Measurements from ENCODE around the gene PDZRN3. TPM values are rescaled to one million over a fixed set of nuclear protein-coding genes. Genes with fewer than 3 reads are reported as not detected.

The PDZRN3 gene
- total RNA-seq, 1 experiment from 2014 or later, result not detected

- H2AFZ ChIP-seq, result no peak overlapping the region
- POLR2A ChIA-PET (ENCODE audit: unreplicated experiment), result no interaction called here
- intact Hi-C loops (cut with micrococcal nuclease; ENCODE audit: unreplicated experiment), result no loop called here
Observed at GRCh38 chr3:73418681-73419080, 206.1 kb downstream of the PDZRN3 start.

GRCh38 chr3:73415118-73415517 lies 209.6 kb downstream of the PDZRN3 start:
- TF ChIP-seq EZH2 (IDR thresholded peaks at IDR 0.05; ENCODE audit: low read depth), result no peak
- no peak for TF ChIP-seq CTCF (conservative IDR thresholded peaks at IDR 0.05)
- H3K79me2 ChIP-seq (ENCODE audit: low read depth), result no peaks in the 10 kb centered on the region
- CTCF ChIA-PET, result no interaction called here

More at GRCh38 chr3:73418681-73419080, 206.1 kb downstream of the PDZRN3 start:
- no peak overlapping the region for H3K4me2 ChIP-seq
- no peaks in the 10 kb centered on the region for H4K20me1 ChIP-seq (ENCODE audit: insufficient read depth)
- no peak overlapping the region for H3K4me3 ChIP-seq
- no peak for DNase-seq
- no TSS peak for BruUV-seq (replicated peaks)
- TF ChIP-seq CTCF (conservative IDR thresholded peaks at IDR 0.05), result no peak
- no peak for TF ChIP-seq EZH2 (IDR thresholded peaks at IDR 0.05; ENCODE audit: low read depth)
- no peaks in the 10 kb centered on the region for H3K36me3 ChIP-seq (ENCODE audit: low read depth)
- H3F3A ChIP-seq (ENCODE audit: insufficient read depth, low read depth), result no peaks in the 10 kb centered on the region
- no peaks in the 10 kb centered on the region for H3K4me1 ChIP-seq (replicated peaks; ENCODE audit: insufficient read depth)
- no peaks in the 10 kb centered on the region for H3K27me3 ChIP-seq (ENCODE audit: insufficient read depth, low read depth)
- H3K9me2 ChIP-seq (ENCODE audit: insufficient read depth), result no peaks in the 10 kb centered on the region
- H3K79me2 ChIP-seq (ENCODE audit: low read depth), result no peaks in the 10 kb centered on the region
- H3K27ac ChIP-seq, result no peak overlapping the region
- H3K9me3 ChIP-seq (ENCODE audit: insufficient read depth, low read depth), result no peaks in the 10 kb centered on the region
- CTCF ChIA-PET, result no interaction called here

GRCh38 chr3:73413619-73414018 lies 211.1 kb downstream of the PDZRN3 start:
- DNase-seq, result no peak
- H3K27ac ChIP-seq, result no peak overlapping the region
- TF ChIP-seq CTCF (conservative IDR thresholded peaks at IDR 0.05), result no peak
- no peak for TF ChIP-seq EZH2 (IDR thresholded peaks at IDR 0.05; ENCODE audit: low read depth)
- no peaks in the 10 kb centered on the region for H3K4me1 ChIP-seq (replicated peaks; ENCODE audit: insufficient read depth)
- H3K9me3 ChIP-seq (ENCODE audit: insufficient read depth, low read depth), result no peaks in the 10 kb centered on the region
- no peak overlapping the region for H3K4me3 ChIP-seq
- no peaks in the 10 kb centered on the region for H3F3A ChIP-seq (ENCODE audit: insufficient read depth, low read depth)
- no peaks in the 10 kb centered on the region for H3K9me2 ChIP-seq (ENCODE audit: insufficient read depth)
- no TSS peak for BruUV-seq (replicated peaks)
- H3K79me2 ChIP-seq (ENCODE audit: low read depth), result no peaks in the 10 kb centered on the region
- POLR2A ChIA-PET (ENCODE audit: unreplicated experiment), result no interaction called here
- peaks cover 16% of the 10 kb centered on the region; the same call in 1 of the 2 replicates for H3K27me3 ChIP-seq (ENCODE audit: insufficient read depth, low read depth)
- CTCF ChIA-PET, result no interaction called here
- H3K4me2 ChIP-seq, result no peak overlapping the region
- H4K20me1 ChIP-seq (ENCODE audit: insufficient read depth), result no peaks in the 10 kb centered on the region
- H2AFZ ChIP-seq, result no peak overlapping the region
- intact Hi-C loops (cut with micrococcal nuclease; ENCODE audit: unreplicated experiment), result no loop called here
- no peaks in the 10 kb centered on the region for H3K36me3 ChIP-seq (ENCODE audit: low read depth)

More at GRCh38 chr3:73415118-73415517, 209.6 kb downstream of the PDZRN3 start:
- no peak overlapping the region for H3K4me3 ChIP-seq
- H2AFZ ChIP-seq, result no peak overlapping the region
- POLR2A ChIA-PET (ENCODE audit: unreplicated experiment), result no interaction called here
- H3K4me2 ChIP-seq, result no peak overlapping the region
- DNase-seq, result no peak
- H3K27me3 ChIP-seq (ENCODE audit: insufficient read depth, low read depth), result peaks cover 16% of the 10 kb centered on the region; the same call in 1 of the 2 replicates
- no TSS peak for BruUV-seq (replicated peaks)
- H4K20me1 ChIP-seq (ENCODE audit: insufficient read depth), result no peaks in the 10 kb centered on the region
- no peaks in the 10 kb centered on the region for H3K9me3 ChIP-seq (ENCODE audit: insufficient read depth, low read depth)
- intact Hi-C loops (cut with micrococcal nuclease; ENCODE audit: unreplicated experiment), result no loop called here
- no peaks in the 10 kb centered on the region for H3K4me1 ChIP-seq (replicated peaks; ENCODE audit: insufficient read depth)
- H3K9me2 ChIP-seq (ENCODE audit: insufficient read depth), result no peaks in the 10 kb centered on the region
- H3K27ac ChIP-seq, result no peak overlapping the region
- no peaks in the 10 kb centered on the region for H3K36me3 ChIP-seq (ENCODE audit: low read depth)
- no peaks in the 10 kb centered on the region for H3F3A ChIP-seq (ENCODE audit: insufficient read depth, low read depth)

Data from PC-9 (cell line).